ENCODE results near the gene ZNF585A. TPM values are rescaled to one million over a fixed set of nuclear protein-coding genes. Genes with fewer than 3 reads are reported as not detected.

The ZNF585A gene
- total RNA-seq, 2 donors from 2014 or later: 0.99 to 9.9 TPM

GRCh38 chr19:37165635-37166034, 6.9 kb downstream of the ZNF585A start:
- H3K4me1 ChIP-seq: no peaks in the 10 kb centered on the region
- TF ChIP-seq POLR2A (IDR thresholded peaks at IDR 0.05): no peak
- TF ChIP-seq, protein P1, sequence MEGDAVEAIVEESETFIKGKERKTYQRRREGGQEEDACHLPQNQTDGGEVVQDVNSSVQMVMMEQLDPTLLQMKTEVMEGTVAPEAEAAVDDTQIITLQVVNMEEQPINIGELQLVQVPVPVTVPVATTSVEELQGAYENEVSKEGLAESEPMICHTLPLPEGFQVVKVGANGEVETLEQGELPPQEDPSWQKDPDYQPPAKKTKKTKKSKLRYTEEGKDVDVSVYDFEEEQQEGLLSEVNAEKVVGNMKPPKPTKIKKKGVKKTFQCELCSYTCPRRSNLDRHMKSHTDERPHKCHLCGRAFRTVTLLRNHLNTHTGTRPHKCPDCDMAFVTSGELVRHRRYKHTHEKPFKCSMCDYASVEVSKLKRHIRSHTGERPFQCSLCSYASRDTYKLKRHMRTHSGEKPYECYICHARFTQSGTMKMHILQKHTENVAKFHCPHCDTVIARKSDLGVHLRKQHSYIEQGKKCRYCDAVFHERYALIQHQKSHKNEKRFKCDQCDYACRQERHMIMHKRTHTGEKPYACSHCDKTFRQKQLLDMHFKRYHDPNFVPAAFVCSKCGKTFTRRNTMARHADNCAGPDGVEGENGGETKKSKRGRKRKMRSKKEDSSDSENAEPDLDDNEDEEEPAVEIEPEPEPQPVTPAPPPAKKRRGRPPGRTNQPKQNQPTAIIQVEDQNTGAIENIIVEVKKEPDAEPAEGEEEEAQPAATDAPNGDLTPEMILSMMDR (IDR thresholded peaks at IDR 0.05): no peak
- no peak overlapping the region for H3K4me3 ChIP-seq
- intact Hi-C loops (cut with DNase I): no loop called here
- H3K27ac ChIP-seq: no peak overlapping the region
- H3K36me3 ChIP-seq (replicated peaks in 1 of 2; ENCODE audit: insufficient read depth in 1 of 2, low read depth in 2 of 2): peaks cover 4 to 5% of the 10 kb centered on the region in 2 donors
- H3K27me3 ChIP-seq: no peaks in the 10 kb centered on the region
- peaks cover 0 to 35% (median 0%) of the 10 kb centered on the region in 3 donors for H3K9me3 ChIP-seq
- ATAC-seq: no peak
- DNase-seq: no peak
- WGBS, 2 donors: 94 to 96% methylated on average over 1 of the region's 1 CpG

- ATAC-seq: no peak
- WGBS, 2 donors: 89 to 92% methylated on average over 1 of the region's 1 CpG
- Histone ChIP-seq H3K27me3 (no peaks in the 10 kb centered on the region), H3K27ac (no peak overlapping the region), H3K4me3 (no peak overlapping the region), H3K9me3 (peaks cover 0 to 59% (median 0%) of the 10 kb centered on the region in 3 donors), H3K36me3 (replicated peaks in 1 of 2; ENCODE audit: insufficient read depth in 1 of 2, low read depth in 2 of 2) (peaks cover 7 to 16% of the 10 kb centered on the region in 2 donors), H3K4me1 (no peaks in the 10 kb centered on the region)
- no peak for DNase-seq
- intact Hi-C loops (cut with DNase I): no loop called here
- no peak for TF ChIP-seq POLR2A (IDR thresholded peaks at IDR 0.05)
- TF ChIP-seq, protein P1 (IDR thresholded peaks at IDR 0.05): no peak
Measured at GRCh38 chr19:37160153-37160552, 12.3 kb downstream of the ZNF585A start.

GRCh38 chr19:37148214-37148613, 24.3 kb downstream of the ZNF585A start:
- Histone ChIP-seq H3K4me1 (no peaks in the 10 kb centered on the region), H3K27ac (no peak overlapping the region), H3K27me3 (no peaks in the 10 kb centered on the region), H3K4me3 (no peak overlapping the region), H3K36me3 (replicated peaks in 1 of 2; ENCODE audit: insufficient read depth in 1 of 2, low read depth in 2 of 2) (no peaks in the 10 kb centered on the region), H3K9me3 (peaks cover 1 to 66% (median 4%) of the 10 kb centered on the region in 3 donors)
- TF ChIP-seq, protein P1 (IDR thresholded peaks at IDR 0.05): no peak
- TF ChIP-seq POLR2A (IDR thresholded peaks at IDR 0.05): no peak
- no peak for ATAC-seq
- no peak for DNase-seq
- 87 to 91% methylated on average over 3 of the region's 3 CpGs for WGBS, 2 donors
- intact Hi-C loops (cut with DNase I): no loop called here

DNA sequence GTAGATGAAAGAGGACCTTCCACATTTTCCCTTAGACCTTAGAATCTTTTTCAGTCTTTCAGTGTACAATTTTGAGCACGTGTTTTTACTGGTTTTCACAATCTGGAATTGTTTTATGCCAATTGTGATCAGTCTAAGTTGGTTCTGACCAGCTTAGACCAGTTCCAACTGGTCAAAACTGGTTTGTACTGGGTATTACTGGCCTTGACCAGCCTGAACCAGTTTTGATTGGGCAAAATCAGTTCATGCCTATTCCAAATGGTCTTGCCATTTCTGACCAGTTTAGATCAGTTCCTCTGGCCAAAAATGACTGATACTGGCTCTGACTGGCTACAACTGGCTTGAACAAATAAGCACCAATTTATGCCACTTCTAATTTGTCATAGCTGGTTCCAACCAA, 36.4 kb downstream of the ZNF585A start:
- whole genome bisulfite sequencing, 2 donors: 16 to 26% methylated on average over 1 of the region's 1 CpG
- Histone ChIP-seq H3K27ac (no peak overlapping the region), H3K36me3 (replicated peaks in 1 of 2; ENCODE audit: insufficient read depth in 1 of 2, low read depth in 2 of 2) (no peaks in the 10 kb centered on the region), H3K27me3 (no peaks in the 10 kb centered on the region), H3K4me3 (no peak overlapping the region), H3K4me1 (no peaks in the 10 kb centered on the region), H3K9me3 (peaks cover 0 to 78% (median 5%) of the 10 kb centered on the region in 3 donors)
- TF ChIP-seq, protein P1 (IDR thresholded peaks at IDR 0.05): no peak
- TF ChIP-seq POLR2A (IDR thresholded peaks at IDR 0.05): no peak
- ATAC-seq (no peak), DNase-seq (no peak)
- intact Hi-C loops (cut with DNase I): no loop called here

DNA sequence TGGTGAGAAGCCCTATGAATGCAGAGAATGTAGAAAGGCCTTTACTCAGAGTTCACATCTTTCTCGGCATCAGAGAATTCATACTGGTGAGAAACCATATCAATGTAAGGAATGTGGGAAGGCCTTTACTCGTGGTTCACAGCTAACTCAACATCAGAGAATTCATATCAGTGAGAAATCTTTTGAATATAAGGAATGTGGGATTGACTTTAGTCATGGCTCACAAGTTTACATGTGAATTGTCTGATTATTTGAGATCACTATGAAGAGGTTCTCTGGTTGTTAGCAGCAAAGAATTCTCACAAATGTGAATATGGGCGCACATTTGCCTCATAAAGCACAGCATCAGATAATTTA, 43.7 kb downstream of the ZNF585A start:
- TF ChIP-seq, protein P1 (IDR thresholded peaks at IDR 0.05): no peak
- TF ChIP-seq POLR2A (IDR thresholded peaks at IDR 0.05): no peak
- H3K4me3 ChIP-seq: no peak overlapping the region
- peaks cover 0 to 90% (median 2%) of the 10 kb centered on the region in 3 donors for H3K9me3 ChIP-seq
- no peak overlapping the region for H3K27ac ChIP-seq
- ATAC-seq: no peak
- H3K4me1 ChIP-seq: no peaks in the 10 kb centered on the region
- intact Hi-C loops (cut with DNase I): no loop called here
- no peak for DNase-seq
- H3K36me3 ChIP-seq (replicated peaks in 1 of 2; ENCODE audit: insufficient read depth in 1 of 2, low read depth in 2 of 2): peaks cover 8 to 9% of the 10 kb centered on the region in 2 donors
- no peaks in the 10 kb centered on the region for H3K27me3 ChIP-seq
- WGBS, 2 donors: 91% methylated on average over 3 of the region's 3 CpGs

Data from body of pancreas (tissue), 4 donors.